Measurements from ENCODE around the gene OPN3.

DNA sequence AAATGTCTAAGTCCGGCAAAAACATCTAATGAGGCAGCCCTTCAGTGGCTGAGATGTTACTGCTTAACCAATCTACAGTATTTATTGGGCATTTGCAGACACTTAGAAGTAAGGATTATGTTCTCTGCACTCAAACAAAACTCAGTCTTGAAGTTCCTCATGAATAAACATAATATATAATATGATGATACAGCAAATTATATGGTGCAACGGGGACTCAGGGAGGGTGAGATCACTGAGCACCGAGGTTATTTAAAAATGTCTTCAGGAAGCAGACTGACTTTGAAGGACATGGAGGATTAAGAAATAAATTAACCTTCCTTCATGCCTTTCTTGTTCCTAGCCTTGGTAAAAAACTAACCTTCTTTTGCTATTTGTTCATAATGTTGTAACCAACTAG lies 39.8 kb upstream of the OPN3 start:
- no peak for TF ChIP-seq POLR2A (IDR thresholded peaks at IDR 0.05; ENCODE audit: low read depth)
- TF ChIP-seq, protein P1, sequence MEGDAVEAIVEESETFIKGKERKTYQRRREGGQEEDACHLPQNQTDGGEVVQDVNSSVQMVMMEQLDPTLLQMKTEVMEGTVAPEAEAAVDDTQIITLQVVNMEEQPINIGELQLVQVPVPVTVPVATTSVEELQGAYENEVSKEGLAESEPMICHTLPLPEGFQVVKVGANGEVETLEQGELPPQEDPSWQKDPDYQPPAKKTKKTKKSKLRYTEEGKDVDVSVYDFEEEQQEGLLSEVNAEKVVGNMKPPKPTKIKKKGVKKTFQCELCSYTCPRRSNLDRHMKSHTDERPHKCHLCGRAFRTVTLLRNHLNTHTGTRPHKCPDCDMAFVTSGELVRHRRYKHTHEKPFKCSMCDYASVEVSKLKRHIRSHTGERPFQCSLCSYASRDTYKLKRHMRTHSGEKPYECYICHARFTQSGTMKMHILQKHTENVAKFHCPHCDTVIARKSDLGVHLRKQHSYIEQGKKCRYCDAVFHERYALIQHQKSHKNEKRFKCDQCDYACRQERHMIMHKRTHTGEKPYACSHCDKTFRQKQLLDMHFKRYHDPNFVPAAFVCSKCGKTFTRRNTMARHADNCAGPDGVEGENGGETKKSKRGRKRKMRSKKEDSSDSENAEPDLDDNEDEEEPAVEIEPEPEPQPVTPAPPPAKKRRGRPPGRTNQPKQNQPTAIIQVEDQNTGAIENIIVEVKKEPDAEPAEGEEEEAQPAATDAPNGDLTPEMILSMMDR (IDR thresholded peaks at IDR 0.05): no peak
